ENCODE measurements around the gene SIK3.

The SIK3 gene

GRCh38 chr11:116855413-116855812 lies 242.8 kb downstream of the SIK3 start:
- no peak for DNase-seq (ENCODE audit: low spot score)
- TF ChIP-seq, protein P1, sequence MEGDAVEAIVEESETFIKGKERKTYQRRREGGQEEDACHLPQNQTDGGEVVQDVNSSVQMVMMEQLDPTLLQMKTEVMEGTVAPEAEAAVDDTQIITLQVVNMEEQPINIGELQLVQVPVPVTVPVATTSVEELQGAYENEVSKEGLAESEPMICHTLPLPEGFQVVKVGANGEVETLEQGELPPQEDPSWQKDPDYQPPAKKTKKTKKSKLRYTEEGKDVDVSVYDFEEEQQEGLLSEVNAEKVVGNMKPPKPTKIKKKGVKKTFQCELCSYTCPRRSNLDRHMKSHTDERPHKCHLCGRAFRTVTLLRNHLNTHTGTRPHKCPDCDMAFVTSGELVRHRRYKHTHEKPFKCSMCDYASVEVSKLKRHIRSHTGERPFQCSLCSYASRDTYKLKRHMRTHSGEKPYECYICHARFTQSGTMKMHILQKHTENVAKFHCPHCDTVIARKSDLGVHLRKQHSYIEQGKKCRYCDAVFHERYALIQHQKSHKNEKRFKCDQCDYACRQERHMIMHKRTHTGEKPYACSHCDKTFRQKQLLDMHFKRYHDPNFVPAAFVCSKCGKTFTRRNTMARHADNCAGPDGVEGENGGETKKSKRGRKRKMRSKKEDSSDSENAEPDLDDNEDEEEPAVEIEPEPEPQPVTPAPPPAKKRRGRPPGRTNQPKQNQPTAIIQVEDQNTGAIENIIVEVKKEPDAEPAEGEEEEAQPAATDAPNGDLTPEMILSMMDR (IDR thresholded peaks at IDR 0.05; ENCODE audit: extremely low read depth, missing control alignments): no peak

DNA sequence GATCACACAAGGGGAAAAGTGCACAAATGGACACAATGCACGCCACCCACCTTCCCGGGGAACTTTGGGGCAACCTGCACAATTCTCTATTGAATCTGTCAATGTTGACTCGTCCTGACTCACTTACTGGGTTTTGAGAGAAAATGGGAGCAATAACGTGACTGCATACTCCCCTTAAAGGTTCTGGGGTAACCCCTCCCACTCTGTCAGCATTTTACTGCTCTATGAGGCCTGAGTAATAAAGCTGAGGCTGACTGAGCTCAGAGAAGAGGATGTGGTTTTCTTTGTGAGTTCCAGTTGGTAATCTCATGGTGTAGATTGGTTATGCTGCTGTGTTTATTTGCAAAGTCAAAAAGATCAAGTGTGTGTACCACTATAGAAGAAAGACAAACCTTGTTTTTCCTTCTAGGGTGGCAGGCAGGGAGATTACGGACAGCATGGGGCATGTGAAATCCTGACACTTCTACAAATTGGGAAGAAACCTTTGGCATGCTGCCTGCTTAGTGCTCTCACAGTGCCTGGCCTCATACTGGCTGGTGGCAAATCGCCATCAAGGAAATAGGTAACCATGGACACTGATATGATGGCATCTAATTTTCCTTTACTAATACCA lies 244.7 kb downstream of the SIK3 start:
- TF ChIP-seq, protein P1 (IDR thresholded peaks at IDR 0.05; ENCODE audit: extremely low read depth, missing control alignments): no peak
- DNase-seq (ENCODE audit: low spot score): peak; percentile 86

DNA sequence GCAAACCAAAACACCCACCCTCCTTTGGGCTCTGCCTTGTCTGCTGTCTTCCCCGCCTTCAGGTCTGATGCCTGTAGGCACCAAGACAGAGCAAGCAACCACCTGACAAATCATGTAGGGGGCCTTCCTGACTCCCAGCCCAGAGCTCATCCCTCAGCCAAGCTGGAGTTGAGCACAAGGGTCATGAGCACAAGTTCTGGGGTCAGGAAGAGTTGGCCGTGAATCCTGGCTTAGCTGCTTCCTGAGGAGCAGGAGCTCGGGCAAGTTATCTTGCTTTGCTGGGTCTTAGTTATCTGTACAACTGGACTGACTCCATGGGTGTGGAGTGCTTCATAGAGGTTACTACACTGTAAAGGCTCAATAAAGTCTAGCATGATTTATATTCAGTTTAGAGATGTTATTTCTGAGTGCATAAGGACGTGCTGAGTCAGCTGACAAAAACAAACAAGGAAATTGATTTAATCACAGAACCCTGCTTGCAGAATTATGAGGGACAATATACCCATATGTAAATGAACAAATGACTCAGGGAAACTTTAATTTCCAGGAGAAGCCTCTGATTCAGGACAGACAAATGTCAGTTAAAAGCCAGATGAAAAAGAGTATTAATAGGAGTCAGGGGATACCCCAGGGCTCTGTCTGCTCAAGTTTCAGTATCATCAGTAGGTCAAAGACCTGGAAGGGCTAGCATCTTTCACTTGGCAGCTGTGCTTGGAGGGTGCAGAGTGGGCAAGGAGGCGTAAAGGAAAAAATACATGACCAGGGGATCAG lies 245.8 kb downstream of the SIK3 start:
- no peak for DNase-seq (ENCODE audit: low spot score)
- TF ChIP-seq, protein P1 (IDR thresholded peaks at IDR 0.05; ENCODE audit: extremely low read depth, missing control alignments): no peak

GRCh38 chr11:116851626-116852025 lies 246.6 kb downstream of the SIK3 start:
- no peak for DNase-seq (ENCODE audit: low spot score)
- TF ChIP-seq, protein P1 (IDR thresholded peaks at IDR 0.05; ENCODE audit: extremely low read depth, missing control alignments): no peak

GRCh38 chr11:116849486-116849885 lies 248.7 kb downstream of the SIK3 start:
- TF ChIP-seq, protein P1 (IDR thresholded peaks at IDR 0.05; ENCODE audit: extremely low read depth, missing control alignments): no peak
- no peak for DNase-seq (ENCODE audit: low spot score)

DNA sequence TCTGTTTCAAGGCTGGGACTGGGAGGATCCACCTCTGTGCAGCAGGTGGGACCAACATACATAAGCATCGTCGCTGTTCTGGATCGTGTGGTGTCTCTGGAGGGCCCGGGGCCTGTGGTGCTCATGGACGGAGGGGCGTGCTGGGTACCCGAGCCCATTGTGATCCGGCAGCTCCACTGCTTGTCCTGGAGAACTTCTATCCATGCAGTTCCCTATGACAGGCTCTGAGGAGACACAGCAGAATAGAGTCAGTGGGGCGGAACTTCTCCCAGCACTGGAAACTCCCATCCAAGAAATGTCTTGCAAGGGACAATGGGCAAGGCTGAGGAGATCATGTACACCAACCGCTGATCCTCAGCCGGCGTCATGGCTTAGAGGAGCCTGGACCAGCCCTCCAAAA lies 249.2 kb downstream of the SIK3 start:
- TF ChIP-seq, protein P1 (IDR thresholded peaks at IDR 0.05; ENCODE audit: extremely low read depth, missing control alignments): no peak
- no peak for DNase-seq (ENCODE audit: low spot score)

GRCh38 chr11:116847612-116848011 lies 250.6 kb downstream of the SIK3 start:
- no peak for DNase-seq (ENCODE audit: low spot score)
- TF ChIP-seq, protein P1 (IDR thresholded peaks at IDR 0.05; ENCODE audit: extremely low read depth, missing control alignments): no peak

Data from GM20000 (cell line).